ENCODE data around the gene CLTCL1.

DNA sequence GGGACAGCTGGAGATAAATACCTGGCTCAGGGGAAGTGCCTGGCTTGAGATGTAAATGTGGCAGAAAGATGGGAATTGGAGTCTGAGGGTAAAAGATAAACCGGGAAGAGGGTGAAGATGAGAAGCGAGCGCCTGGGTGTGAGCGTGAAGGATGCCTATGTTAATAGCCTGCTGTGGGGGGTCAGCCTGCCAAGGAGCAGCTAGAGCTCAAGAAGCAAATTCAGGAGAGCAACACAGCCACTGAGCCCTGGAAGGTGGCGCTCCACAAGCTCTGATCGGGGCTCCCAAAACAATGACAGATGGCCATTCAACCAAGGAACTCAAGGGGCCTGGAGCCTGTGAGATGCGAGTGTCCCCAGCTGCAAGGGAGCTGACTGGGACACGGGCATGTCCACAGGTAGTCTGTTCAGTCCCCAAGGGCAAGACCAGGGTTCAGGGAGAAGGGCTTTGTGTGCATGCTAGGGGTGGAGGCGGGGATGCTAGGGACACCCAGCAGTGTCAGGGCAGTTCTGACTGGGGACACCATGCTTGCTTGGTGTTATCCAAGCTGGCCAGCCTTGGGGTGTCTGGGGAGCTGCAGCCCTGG is 144.2 kb downstream of the CLTCL1 start:
- no peak for TF ChIP-seq CTCF (IDR thresholded peaks at IDR 0.05 in 8 of 11, conservative IDR thresholded peaks at IDR 0.05 in 3 of 11)
- no peak for TF ChIP-seq POLR2A (IDR thresholded peaks at IDR 0.05)
- TF ChIP-seq POLR2AphosphoS5 (IDR thresholded peaks at IDR 0.05) = no peak
